ENCODE results near the gene KCNMA1. TPM values are rescaled to one million over a fixed set of nuclear protein-coding genes. Genes with fewer than 3 reads are reported as not detected.

KCNMA1 gene
- total and polyA plus RNA-seq, 2 donors (not counting 1 experiment from before 2014, with no cell fraction given) = 0.82 to 3.1 TPM

- no peak for DNase-seq
- no peaks in the 10 kb centered on the region for H4K20me1 ChIP-seq (ENCODE audit: control insufficient read depth, insufficient read depth, low read length, poor library complexity, severe bottlenecking)
- no peak overlapping the region for H3K4me3 Mint-ChIP-seq
- no peak overlapping the region for H3K4me3 ChIP-seq (ENCODE audit: control extremely low read depth in 1 of 5, extremely low read depth in 1 of 5, insufficient read depth in 1 of 5, low read depth in 2 of 5, low read length in 4 of 5)
- ATAC-seq (ENCODE audit: low read depth) = no peak
- H2AFZ ChIP-seq (ENCODE audit: insufficient read depth, low read depth, low read length, poor library complexity, severe bottlenecking) = no peak overlapping the region
- H3K9me3 Mint-ChIP-seq (ENCODE audit: insufficient read depth) = no peaks in the 10 kb centered on the region
- no peaks in the 10 kb centered on the region for H3K79me2 ChIP-seq (ENCODE audit: control insufficient read depth, insufficient read depth, low read length)
- ChIA-PET POLR2A (no interaction called here), CTCF (interaction anchor here (0.6 kb wide), 1 partner anchor 437 kb away, joined by 3 read pairs; no protein-coding TSS in a partner anchor)
- peaks cover 0 to 4% (median 3%) of the 10 kb centered on the region in 3 donors for H3K9me3 ChIP-seq (ENCODE audit: control extremely low read depth in 1 of 3, control insufficient read depth in 2 of 3, insufficient read depth in 1 of 3, low read length in 2 of 3)
- peaks cover 50% of the 10 kb centered on the region for H3K27me3 Mint-ChIP-seq
- no peak overlapping the region for H3K9ac ChIP-seq (ENCODE audit: low read length)
- peaks cover 12% of the 10 kb centered on the region for H3K4me1 Mint-ChIP-seq
- H3K27ac Mint-ChIP-seq = no peak overlapping the region
- TF ChIP-seq, protein P1, sequence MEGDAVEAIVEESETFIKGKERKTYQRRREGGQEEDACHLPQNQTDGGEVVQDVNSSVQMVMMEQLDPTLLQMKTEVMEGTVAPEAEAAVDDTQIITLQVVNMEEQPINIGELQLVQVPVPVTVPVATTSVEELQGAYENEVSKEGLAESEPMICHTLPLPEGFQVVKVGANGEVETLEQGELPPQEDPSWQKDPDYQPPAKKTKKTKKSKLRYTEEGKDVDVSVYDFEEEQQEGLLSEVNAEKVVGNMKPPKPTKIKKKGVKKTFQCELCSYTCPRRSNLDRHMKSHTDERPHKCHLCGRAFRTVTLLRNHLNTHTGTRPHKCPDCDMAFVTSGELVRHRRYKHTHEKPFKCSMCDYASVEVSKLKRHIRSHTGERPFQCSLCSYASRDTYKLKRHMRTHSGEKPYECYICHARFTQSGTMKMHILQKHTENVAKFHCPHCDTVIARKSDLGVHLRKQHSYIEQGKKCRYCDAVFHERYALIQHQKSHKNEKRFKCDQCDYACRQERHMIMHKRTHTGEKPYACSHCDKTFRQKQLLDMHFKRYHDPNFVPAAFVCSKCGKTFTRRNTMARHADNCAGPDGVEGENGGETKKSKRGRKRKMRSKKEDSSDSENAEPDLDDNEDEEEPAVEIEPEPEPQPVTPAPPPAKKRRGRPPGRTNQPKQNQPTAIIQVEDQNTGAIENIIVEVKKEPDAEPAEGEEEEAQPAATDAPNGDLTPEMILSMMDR (IDR thresholded peaks at IDR 0.05) = no peak
- no peak overlapping the region for H3K4me2 ChIP-seq (replicated peaks; ENCODE audit: low read depth, low read length, poor library complexity, severe bottlenecking)
- no peak overlapping the region for H3K27ac ChIP-seq (ENCODE audit: low read length in 2 of 2)
- H3K27me3 ChIP-seq (replicated peaks in 1 of 4; ENCODE audit: control extremely low read depth in 1 of 4, control insufficient read depth in 3 of 4, insufficient read depth in 4 of 4, low read length in 3 of 4) = peaks cover 0 to 18% (median 13%) of the 10 kb centered on the region in 4 experiments
- H3K4me1 ChIP-seq (ENCODE audit: control insufficient read depth in 2 of 2, insufficient read depth in 2 of 2, low read length in 2 of 2) = peaks cover 7 to 12% of the 10 kb centered on the region in 2 donors
- H3K36me3 ChIP-seq (replicated peaks in 1 of 2; ENCODE audit: control extremely low read depth in 1 of 2, control insufficient read depth in 1 of 2, extremely low read depth in 1 of 2, insufficient read depth in 2 of 2, low read length in 1 of 2) = no peaks in the 10 kb centered on the region
- WGBS (ENCODE audit: insufficient coverage) = 58% methylated on average over 2 of the region's 3 CpGs
- intact Hi-C loops (cut with micrococcal nuclease) = no loop called here
Observed at GRCh38 chr10:77283326-77283725, 354.3 kb downstream of the KCNMA1 start.

GRCh38 chr10:77282163-77282562, 355.4 kb downstream of the KCNMA1 start:
- H3K4me1 ChIP-seq (ENCODE audit: control insufficient read depth in 2 of 2, insufficient read depth in 2 of 2, low read length in 2 of 2) = peaks cover 7 to 12% of the 10 kb centered on the region in 2 donors
- H2AFZ ChIP-seq (ENCODE audit: insufficient read depth, low read depth, low read length, poor library complexity, severe bottlenecking) = no peak overlapping the region
- CTCF ChIA-PET = no interaction called here
- H3K27ac ChIP-seq (ENCODE audit: low read length in 2 of 2) = no peak overlapping the region
- peaks cover 47% of the 10 kb centered on the region for H3K27me3 Mint-ChIP-seq
- peaks cover 12% of the 10 kb centered on the region for H3K4me1 Mint-ChIP-seq
- H3K9me3 Mint-ChIP-seq (ENCODE audit: insufficient read depth) = no peaks in the 10 kb centered on the region
- no peak overlapping the region for H3K9ac ChIP-seq (ENCODE audit: low read length)
- no peak for TF ChIP-seq EZH2 (IDR thresholded peaks at IDR 0.05; ENCODE audit: borderline replicate concordance, insufficient read depth, low read depth, low read length, poor library complexity, severe bottlenecking)
- TF ChIP-seq, protein P1 (IDR thresholded peaks at IDR 0.05) = no peak
- no peaks in the 10 kb centered on the region for H4K20me1 ChIP-seq (ENCODE audit: control insufficient read depth, insufficient read depth, low read length, poor library complexity, severe bottlenecking)
- no peaks in the 10 kb centered on the region for H3K79me2 ChIP-seq (ENCODE audit: control insufficient read depth, insufficient read depth, low read length)
- POLR2A ChIA-PET = no interaction called here
- WGBS (ENCODE audit: insufficient coverage) = 0% methylated on average over 1 of the region's 2 CpGs
- peaks cover 0 to 22% (median 15%) of the 10 kb centered on the region in 4 experiments for H3K27me3 ChIP-seq (replicated peaks in 1 of 4; ENCODE audit: control extremely low read depth in 1 of 4, control insufficient read depth in 3 of 4, insufficient read depth in 4 of 4, low read length in 3 of 4)
- peaks cover 0 to 4% (median 3%) of the 10 kb centered on the region in 3 donors for H3K9me3 ChIP-seq (ENCODE audit: control extremely low read depth in 1 of 3, control insufficient read depth in 2 of 3, insufficient read depth in 1 of 3, low read length in 2 of 3)
- ATAC-seq (ENCODE audit: low read depth) = no peak
- H3K27ac Mint-ChIP-seq = no peak overlapping the region
- H3K4me2 ChIP-seq (replicated peaks; ENCODE audit: low read depth, low read length, poor library complexity, severe bottlenecking) = no peak overlapping the region
- no peak overlapping the region for H3K4me3 ChIP-seq (ENCODE audit: control extremely low read depth in 1 of 5, extremely low read depth in 1 of 5, insufficient read depth in 1 of 5, low read depth in 2 of 5, low read length in 4 of 5)
- no peaks in the 10 kb centered on the region for H3K36me3 ChIP-seq (replicated peaks in 1 of 2; ENCODE audit: control extremely low read depth in 1 of 2, control insufficient read depth in 1 of 2, extremely low read depth in 1 of 2, insufficient read depth in 2 of 2, low read length in 1 of 2)
- no peak overlapping the region for H3K4me3 Mint-ChIP-seq
- DNase-seq = no peak
- intact Hi-C loops (cut with micrococcal nuclease) = no loop called here

Measured in B cell (primary cell).